Adipose tissue (tissue), 3 donors: Measurements from ENCODE around the gene MFSD6. TPM values are rescaled to one million over a fixed set of nuclear protein-coding genes. Genes with fewer than 3 reads are reported as not detected.
"Not testable (repeated sequence)": the region's sequence is repeated elsewhere in the genome, so short reads cannot be mapped to it uniquely, and the experiment has no call there.

Experiments used
- H3K27ac ChIP-seq: one replicate; pipeline ENCODE4 v1.5.1; 2013; ENCODE audit warnings: low read depth, low read length
- WGBS, 3 donors: extraction: QIAGEN DNeasy Blood & Tissue Kit; methylation state at CpG; one replicate each; pipeline ENCODE4 v1.1.7; 2013; 5-methylcytosine and 5-hydroxymethylcytosine counted together
- polyA plus RNA-seq, 3 donors: library from polyadenylated mRNA; stranded (reverse); fragments of 200-250 nt; gene quantifications; one replicate each; pipeline ENCODE4 v1.2.3, GENCODE V29; 2013
- donor health status: healthy with polysubstance abuse.
- donor health status: Bipolar disorder and iron deficiency.
- donor health status: healthy.

MFSD6 gene
- polyA plus RNA-seq = 10 to 100 TPM in 1 of 3 donors, 1 to 10 TPM in 2; 6.2 to 10.4 (median 7.1) TPM

- H3K27ac ChIP-seq = peak within 1 kb of the TSS; percentile 11
- WGBS, 3 donors = 1 to 3% (median 2%) methylated on average over 55 to 97 of the region's 98 CpGs
Observed at GRCh38 chr2:190407662-190408537, at the start of gene MFSD6. Gene MFSD6 (plus strand): TSS chr2:190408355. CDS start chr2:190436030, 27,675 bp downstream.

- WGBS, 3 donors = 75 to 80% (median 77%) methylated on average over 8 of the region's 8 CpGs
- H3K27ac ChIP-seq = not testable (repeated sequence)
Observed at GRCh38 chr2:190358655-190359448, 49.3 kb upstream of the MFSD6 start.

- no peak overlapping the region for H3K27ac ChIP-seq
Observed at GRCh38 chr2:190360561-190360960, 47.6 kb upstream of the MFSD6 start.

- 94 to 98% (median 97%) methylated on average over 3 of the region's 3 CpGs for WGBS, 3 donors
- no peak overlapping the region for H3K27ac ChIP-seq
Observed at GRCh38 chr2:190360965-190361364, 47.2 kb upstream of the MFSD6 start.

- 46 to 95% (median 70%) methylated on average over 2 of the region's 2 CpGs for WGBS, 3 donors
- H3K27ac ChIP-seq = no peak overlapping the region
Observed at GRCh38 chr2:190361572-190361971, 46.6 kb upstream of the MFSD6 start.

GRCh38 chr2:190362894-190363293 lies 45.3 kb upstream of the MFSD6 start:
- WGBS, 3 donors = 100% methylated on average over 1 of the region's 1 CpG
- H3K27ac ChIP-seq = no peak overlapping the region

- WGBS, 3 donors = 92 to 99% (median 97%) methylated on average over 18 to 19 of the region's 19 CpGs
- no peak overlapping the region for H3K27ac ChIP-seq
Observed at GRCh38 chr2:190365499-190366204, 42.5 kb upstream of the MFSD6 start.

- 88 to 94% (median 89%) methylated on average over 11 of the region's 11 CpGs for WGBS, 3 donors
- no peak overlapping the region for H3K27ac ChIP-seq
Observed at GRCh38 chr2:190366248-190366753, 41.9 kb upstream of the MFSD6 start.

GRCh38 chr2:190367091-190367490 lies 41.1 kb upstream of the MFSD6 start:
- WGBS, 3 donors = 93 to 97% (median 95%) methylated on average over 4 of the region's 4 CpGs
- no peak overlapping the region for H3K27ac ChIP-seq

GRCh38 chr2:190369635-190370034 lies 38.5 kb upstream of the MFSD6 start:
- H3K27ac ChIP-seq = no peak overlapping the region
- 76 to 99% (median 97%) methylated on average over 2 of the region's 2 CpGs for WGBS, 3 donors

GRCh38 chr2:190376083-190376482 lies 32.1 kb upstream of the MFSD6 start:
- no peak overlapping the region for H3K27ac ChIP-seq

- H3K27ac ChIP-seq = no peak overlapping the region
- 65 to 79% (median 76%) methylated on average over 3 of the region's 3 CpGs for WGBS, 3 donors
Observed at GRCh38 chr2:190376591-190377245, 31.4 kb upstream of the MFSD6 start.

GRCh38 chr2:190378880-190379237 lies 29.3 kb upstream of the MFSD6 start:
- WGBS, 3 donors = 77 to 87% (median 85%) methylated on average over 6 of the region's 6 CpGs
- H3K27ac ChIP-seq = no peak overlapping the region

- H3K27ac ChIP-seq = no peak overlapping the region
- WGBS, 3 donors = 56 to 70% (median 62%) methylated on average over 10 of the region's 10 CpGs
Observed at GRCh38 chr2:190379249-190379964, 28.7 kb upstream of the MFSD6 start.

- H3K27ac ChIP-seq = no peak overlapping the region
- 70 to 73% (median 72%) methylated on average over 5 of the region's 5 CpGs for WGBS, 3 donors
Observed at GRCh38 chr2:190380962-190381412, 27.2 kb upstream of the MFSD6 start.

GRCh38 chr2:190382851-190383250 lies 25.3 kb upstream of the MFSD6 start:
- WGBS, 3 donors = 36 to 61% (median 46%) methylated on average over 1 of the region's 1 CpG
- H3K27ac ChIP-seq = no peak overlapping the region

GRCh38 chr2:190387422-190387821 lies 20.7 kb upstream of the MFSD6 start:
- H3K27ac ChIP-seq = no peak overlapping the region
- 89 to 95% (median 92%) methylated on average over 3 of the region's 3 CpGs for WGBS, 3 donors

GRCh38 chr2:190396271-190396670 lies 11.9 kb upstream of the MFSD6 start:
- 66 to 83% (median 76%) methylated on average over 2 of the region's 2 CpGs for WGBS, 3 donors
- H3K27ac ChIP-seq = no peak overlapping the region
